Coronary artery (tissue), 2 donors: ENCODE measurements around the gene KDM3B.
"Not testable (repeated sequence)": the region's sequence is repeated elsewhere in the genome, so short reads cannot be mapped to it uniquely, and the experiment has no call there.

ENCODE experiments used
- DNase-seq: peaks from one replicate; pipeline ENCODE4 v3.0.0-alpha.2; 2017; ENCODE audit warnings: low spot score
- H3K27ac ChIP-seq, 2 donors: fragments of 200-600 bp; sonication (generic); one replicate each; pipeline ENCODE4 v1.5.1; 2016 to 2019
- H3K4me3 ChIP-seq: fragments of 200-600 bp; sonication (generic); 2 replicates; pipeline ENCODE4 v1.5.1; 2016; ENCODE audit warnings: mild to moderate bottlenecking, moderate library complexity
- TF ChIP-seq, protein P1 (sequence below): fragments of 200-600 bp; sonication (generic); IDR thresholded peaks from one replicate; pipeline ENCODE4 v1.5.1; 2019; ENCODE audit warnings: antibody characterized with exemption

The KDM3B gene

DNA sequence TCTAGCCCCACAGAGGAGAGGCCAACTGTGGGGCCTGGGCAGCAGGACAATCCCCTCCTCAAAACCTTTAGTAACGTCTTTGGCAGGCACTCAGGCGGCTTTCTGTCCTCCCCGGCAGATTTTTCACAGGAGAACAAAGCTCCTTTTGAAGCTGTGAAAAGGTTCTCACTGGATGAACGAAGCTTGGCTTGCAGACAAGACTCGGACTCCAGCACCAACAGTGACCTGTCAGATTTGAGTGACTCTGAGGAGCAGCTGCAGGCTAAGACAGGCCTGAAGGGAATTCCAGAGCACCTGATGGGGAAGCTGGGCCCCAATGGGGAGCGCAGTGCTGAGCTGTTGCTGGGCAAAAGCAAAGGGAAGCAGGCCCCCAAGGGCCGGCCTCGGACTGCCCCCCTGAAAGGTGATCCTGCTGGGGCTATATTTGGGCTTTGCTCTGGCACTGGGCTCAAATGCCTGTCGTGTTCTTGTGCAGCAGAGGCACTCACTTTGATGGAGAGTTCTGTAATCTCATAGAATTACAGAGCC is 39.4 kb downstream of the KDM3B start:
- DNase-seq: no peak
- Histone ChIP-seq H3K4me3 (no peak overlapping the region), H3K27ac (no peak overlapping the region)
- TF ChIP-seq, protein P1, sequence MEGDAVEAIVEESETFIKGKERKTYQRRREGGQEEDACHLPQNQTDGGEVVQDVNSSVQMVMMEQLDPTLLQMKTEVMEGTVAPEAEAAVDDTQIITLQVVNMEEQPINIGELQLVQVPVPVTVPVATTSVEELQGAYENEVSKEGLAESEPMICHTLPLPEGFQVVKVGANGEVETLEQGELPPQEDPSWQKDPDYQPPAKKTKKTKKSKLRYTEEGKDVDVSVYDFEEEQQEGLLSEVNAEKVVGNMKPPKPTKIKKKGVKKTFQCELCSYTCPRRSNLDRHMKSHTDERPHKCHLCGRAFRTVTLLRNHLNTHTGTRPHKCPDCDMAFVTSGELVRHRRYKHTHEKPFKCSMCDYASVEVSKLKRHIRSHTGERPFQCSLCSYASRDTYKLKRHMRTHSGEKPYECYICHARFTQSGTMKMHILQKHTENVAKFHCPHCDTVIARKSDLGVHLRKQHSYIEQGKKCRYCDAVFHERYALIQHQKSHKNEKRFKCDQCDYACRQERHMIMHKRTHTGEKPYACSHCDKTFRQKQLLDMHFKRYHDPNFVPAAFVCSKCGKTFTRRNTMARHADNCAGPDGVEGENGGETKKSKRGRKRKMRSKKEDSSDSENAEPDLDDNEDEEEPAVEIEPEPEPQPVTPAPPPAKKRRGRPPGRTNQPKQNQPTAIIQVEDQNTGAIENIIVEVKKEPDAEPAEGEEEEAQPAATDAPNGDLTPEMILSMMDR: no peak

DNA sequence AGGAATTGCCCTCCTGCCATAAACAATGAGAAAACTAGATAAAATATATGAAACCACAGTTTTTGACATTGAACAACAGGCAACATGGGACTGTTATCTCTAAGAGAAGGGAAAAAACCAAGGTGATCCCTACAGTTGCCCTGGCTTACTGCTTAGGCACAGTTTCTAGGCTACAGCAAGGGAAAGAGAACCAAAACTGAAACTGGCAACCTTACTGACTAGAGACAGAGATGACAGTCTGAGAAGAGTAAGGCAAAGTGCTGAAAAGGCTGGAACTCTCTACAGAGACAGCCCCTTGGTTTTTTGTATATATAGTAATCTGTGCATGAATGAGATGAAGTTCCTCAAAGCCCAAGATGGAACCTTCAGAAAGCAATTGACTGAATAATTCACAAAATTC is 50.2 kb downstream of the KDM3B start:
- TF ChIP-seq, protein P1: no peak
- no peak for DNase-seq
- Histone ChIP-seq H3K27ac (no peak overlapping the region), H3K4me3 (no peak overlapping the region)

DNA sequence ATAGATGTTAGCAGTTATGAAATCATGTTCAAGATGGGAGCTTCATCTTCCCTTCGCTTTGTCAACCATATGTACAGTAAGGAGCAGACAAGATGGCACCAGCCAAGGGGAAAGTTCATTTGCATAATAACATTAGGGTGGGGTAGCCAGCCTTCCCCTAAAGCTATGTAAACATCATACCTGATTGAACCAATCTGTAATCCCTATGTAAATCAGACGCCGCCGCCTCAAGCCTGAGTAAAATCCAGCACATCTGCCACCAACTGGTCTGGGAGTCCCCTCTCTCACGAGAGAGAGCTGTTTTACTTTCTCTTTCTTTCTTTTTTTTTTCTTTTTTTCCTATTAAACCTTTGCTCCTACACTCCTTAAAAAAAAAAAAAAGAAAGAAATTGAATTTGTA is 55.5 kb downstream of the KDM3B start:
- no peak overlapping the region for H3K4me3 ChIP-seq
- no peak for DNase-seq
- H3K27ac ChIP-seq: no peak overlapping the region
- TF ChIP-seq, protein P1: no peak

DNA sequence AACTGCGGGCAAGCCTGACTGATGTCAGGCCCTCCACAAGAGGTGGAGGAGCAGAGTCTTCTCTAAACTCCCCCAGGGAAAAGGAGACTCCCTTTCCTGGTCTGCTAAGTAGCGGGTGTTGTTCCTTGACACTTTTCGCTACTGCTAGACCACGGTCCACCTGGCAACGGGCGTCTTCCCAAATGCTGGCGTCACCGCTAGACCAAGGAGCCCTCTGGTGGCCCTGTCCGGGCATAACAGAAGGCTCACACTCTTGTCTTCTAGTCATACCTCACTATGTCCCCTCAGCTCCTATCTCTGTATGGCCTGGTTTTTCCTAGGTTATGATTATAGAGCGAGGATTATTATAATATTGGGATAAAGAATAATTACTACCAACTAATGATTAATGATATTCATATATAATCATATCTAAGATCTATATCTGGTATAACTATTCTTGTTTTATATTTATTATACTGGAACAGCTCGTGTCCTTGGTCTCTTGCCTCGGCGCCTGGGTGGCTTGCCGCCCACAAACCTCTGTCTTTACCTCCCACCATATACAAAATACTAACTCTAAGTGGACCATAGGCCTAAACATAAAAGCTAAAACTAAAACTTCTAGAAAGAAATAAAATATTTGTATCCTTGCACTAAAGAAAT is 58.6 kb downstream of the KDM3B start:
- DNase-seq, H3K27ac ChIP-seq, H3K4me3 ChIP-seq: not testable (repeated sequence)

DNA sequence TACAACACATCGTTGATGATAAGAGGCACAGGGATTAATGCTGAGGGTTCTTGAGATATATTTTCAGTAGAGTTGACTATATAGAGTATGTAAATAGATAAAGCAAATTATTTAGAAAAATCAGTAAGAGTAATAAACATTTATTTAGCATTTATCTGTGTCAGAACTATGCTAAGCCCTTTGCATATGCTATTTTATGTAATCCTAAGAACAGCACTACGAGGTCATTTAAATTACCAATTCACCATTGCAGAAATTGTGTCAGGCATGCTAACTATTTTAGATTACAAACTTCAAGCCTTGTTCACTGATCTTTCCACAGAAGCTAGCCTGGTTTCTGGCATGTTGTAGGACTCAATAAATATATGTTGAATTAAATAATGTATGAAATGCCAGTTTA is 66.0 kb downstream of the KDM3B start:
- Histone ChIP-seq H3K4me3 (no peak overlapping the region), H3K27ac (no peak overlapping the region)
- DNase-seq: no peak
- TF ChIP-seq, protein P1: no peak

DNA sequence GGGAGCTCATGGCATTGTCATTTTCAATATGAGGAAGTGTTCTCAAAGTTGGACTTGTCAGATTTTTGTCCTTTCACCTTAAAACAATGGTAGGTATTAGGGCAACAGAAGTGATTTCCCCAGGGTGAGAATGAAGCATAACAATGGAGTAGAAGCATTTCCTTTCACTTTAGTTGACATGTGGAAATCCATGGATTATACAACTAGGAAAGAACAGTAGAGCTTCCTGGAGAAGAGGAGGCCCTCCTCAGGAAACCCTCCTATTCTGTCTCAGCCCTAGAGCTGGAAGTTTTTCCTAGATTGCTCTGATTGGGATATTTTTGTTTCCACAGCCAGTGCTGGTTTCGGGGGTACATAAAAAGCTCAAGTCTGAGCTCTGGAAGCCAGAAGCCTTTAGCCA is 72.6 kb downstream of the KDM3B start:
- no peak for DNase-seq
- TF ChIP-seq, protein P1: no peak
- Histone ChIP-seq H3K4me3 (no peak overlapping the region), H3K27ac (no peak overlapping the region)

DNA sequence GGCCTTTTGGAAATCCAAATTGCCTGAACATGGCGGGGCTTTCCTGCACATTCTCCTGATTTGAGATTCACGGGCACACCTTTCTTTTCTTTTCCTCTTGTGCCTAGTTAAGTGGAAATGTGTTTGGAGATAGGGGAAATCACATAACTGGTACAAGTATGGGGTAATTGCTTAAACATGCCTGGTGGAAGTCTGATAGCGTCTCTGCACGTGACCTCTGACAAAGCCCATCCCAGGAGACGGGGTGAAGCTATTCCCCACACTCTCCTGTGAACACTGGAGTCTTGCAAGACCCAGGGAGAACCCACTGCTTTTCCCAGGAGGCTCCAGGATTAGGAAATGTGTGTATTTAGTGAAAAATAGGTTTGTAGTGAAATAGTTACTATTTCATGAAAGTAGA is 83.5 kb downstream of the KDM3B start:
- TF ChIP-seq, protein P1: no peak
- Histone ChIP-seq H3K4me3 (no peak overlapping the region), H3K27ac (no peak overlapping the region)
- DNase-seq: no peak
